NOMO-1 treated with DMSO at 0.1 percent for 48 hours (cell line): ENCODE data around the gene ARHGAP8.

Experiments used
- DNase-seq: peaks from one replicate; lab custom pipeline; 2025; ENCODE audit not compliant: unreplicated experiment; lab: John Stamatoyannopoulos, UW

ARHGAP8 gene

GRCh38 chr22:44752285-44753188 is at the start of gene ARHGAP8:
Gene ARHGAP8, plus strand, starts transcription at chr22:44752575. Its CDS starts 33,953 bp downstream, at chr22:44786528.
- no peak for DNase-seq

- DNase-seq = no peak
Measured at GRCh38 chr22:44703255-44703870, 49.0 kb upstream of the ARHGAP8 start.

GRCh38 chr22:44704159-44705021 is 48.0 kb upstream of the ARHGAP8 start:
- no peak for DNase-seq

GRCh38 chr22:44705022-44705297 is 47.4 kb upstream of the ARHGAP8 start:
- DNase-seq = no peak

GRCh38 chr22:44706488-44706887 is 45.9 kb upstream of the ARHGAP8 start:
- DNase-seq = no peak

- DNase-seq = no peak
Measured at GRCh38 chr22:44707178-44707577, 45.2 kb upstream of the ARHGAP8 start.

GRCh38 chr22:44707752-44708151 is 44.6 kb upstream of the ARHGAP8 start:
- DNase-seq = no peak

- no peak for DNase-seq
Measured at GRCh38 chr22:44709881-44710392, 42.4 kb upstream of the ARHGAP8 start.

GRCh38 chr22:44710474-44711240 is 41.7 kb upstream of the ARHGAP8 start:
- DNase-seq = no peak

- no peak for DNase-seq
Measured at GRCh38 chr22:44711241-44711560, 41.2 kb upstream of the ARHGAP8 start.

GRCh38 chr22:44711690-44712555 is 40.5 kb upstream of the ARHGAP8 start:
- no peak for DNase-seq

- DNase-seq = no peak
Measured at GRCh38 chr22:44712962-44713361, 39.4 kb upstream of the ARHGAP8 start.

- no peak for DNase-seq
Measured at GRCh38 chr22:44714703-44715350, 37.5 kb upstream of the ARHGAP8 start.

GRCh38 chr22:44718418-44718817 is 34.0 kb upstream of the ARHGAP8 start:
- no peak for DNase-seq

- no peak for DNase-seq
Measured at GRCh38 chr22:44719586-44720368, 32.6 kb upstream of the ARHGAP8 start.

- no peak for DNase-seq
Measured at GRCh38 chr22:44721213-44721612, 31.2 kb upstream of the ARHGAP8 start.

- no peak for DNase-seq
Measured at GRCh38 chr22:44722611-44723010, 29.8 kb upstream of the ARHGAP8 start.

GRCh38 chr22:44723801-44724200 is 28.6 kb upstream of the ARHGAP8 start:
- no peak for DNase-seq

- no peak for DNase-seq
Measured at GRCh38 chr22:44724416-44724815, 28.0 kb upstream of the ARHGAP8 start.
